GM18868 (cell line): ENCODE measurements around the gene BRD9.
"Not testable (repeated sequence)": the region's sequence is repeated elsewhere in the genome, so short reads cannot be mapped to it uniquely, and the experiment has no call there.

Source experiments
- ATAC-seq: cut with Tn5 transposase; IDR thresholded peaks from one replicate; pipeline ENCODE4 v1.9.1; 2021; ENCODE audit warnings: mild to moderate bottlenecking, moderate library complexity; ENCODE audit not compliant: unreplicated experiment

Gene BRD9

DNA sequence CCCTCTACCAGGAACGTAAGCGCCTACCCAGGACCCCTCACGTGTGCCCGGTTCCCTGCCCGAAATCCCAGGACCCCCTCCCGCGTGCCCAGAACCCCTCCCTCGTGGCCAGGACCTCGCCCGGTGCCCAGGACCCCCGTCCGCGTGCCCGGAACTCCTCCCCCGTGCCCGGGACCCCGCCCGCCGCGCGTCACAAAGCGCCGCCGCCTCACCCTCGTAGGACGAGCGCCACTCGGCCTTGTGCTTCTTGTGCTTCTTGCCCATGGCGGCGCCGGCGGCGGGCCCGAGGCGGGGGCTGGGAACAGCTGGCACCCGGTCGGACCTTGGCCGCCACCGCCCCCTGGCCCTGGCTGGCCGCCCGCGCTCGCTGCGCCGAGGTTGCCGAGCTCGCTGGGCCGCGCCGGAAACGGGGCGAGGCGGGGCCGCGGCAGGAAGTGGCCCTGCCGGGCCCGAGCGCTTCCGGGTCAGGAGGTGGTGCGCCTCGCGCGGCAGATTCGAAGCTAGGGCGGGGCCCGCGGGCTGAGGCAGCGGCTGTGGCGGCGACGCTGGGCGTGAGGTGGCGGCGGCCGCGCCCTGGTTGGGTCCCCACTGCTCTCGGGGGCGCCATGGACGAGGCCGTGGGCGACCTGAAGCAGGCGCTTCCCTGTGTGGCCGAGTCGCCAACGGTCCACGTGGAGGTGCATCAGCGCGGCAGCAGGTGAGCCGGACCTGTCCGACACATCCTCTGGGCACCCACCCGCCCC, at the start of gene BRD9, which contains the start of gene TRIP13:
Gene BRD9, minus strand, starts transcription at position 408 of the 743 bp plus-strand sequence. Its CDS starts 144 bp downstream, at position 264.
Gene TRIP13, plus strand, starts transcription at position 491 of the 743 bp plus-strand sequence. Its CDS starts 115 bp downstream, at position 606.
- peak; percentile 95 for ATAC-seq

DNA sequence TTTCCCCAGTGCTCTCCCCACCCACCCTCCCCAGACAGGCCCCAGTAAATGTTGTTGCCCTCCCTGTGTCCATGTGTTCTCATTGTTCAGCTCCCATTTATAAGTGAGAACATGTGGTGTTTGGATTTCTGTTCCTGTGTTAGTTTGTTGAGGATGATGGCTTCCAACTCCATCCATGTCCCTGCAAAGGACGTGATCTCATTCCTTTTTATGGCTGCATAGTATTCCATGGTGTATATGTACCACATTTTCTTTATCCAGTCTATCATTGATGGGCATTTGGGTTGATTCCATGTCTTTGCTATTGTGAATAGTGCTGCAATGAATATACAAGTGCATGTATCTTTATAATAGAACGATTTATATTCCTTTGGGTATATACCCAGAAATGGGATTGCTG, 48.1 kb upstream of the BRD9 start:
- ATAC-seq = not testable (repeated sequence)

DNA sequence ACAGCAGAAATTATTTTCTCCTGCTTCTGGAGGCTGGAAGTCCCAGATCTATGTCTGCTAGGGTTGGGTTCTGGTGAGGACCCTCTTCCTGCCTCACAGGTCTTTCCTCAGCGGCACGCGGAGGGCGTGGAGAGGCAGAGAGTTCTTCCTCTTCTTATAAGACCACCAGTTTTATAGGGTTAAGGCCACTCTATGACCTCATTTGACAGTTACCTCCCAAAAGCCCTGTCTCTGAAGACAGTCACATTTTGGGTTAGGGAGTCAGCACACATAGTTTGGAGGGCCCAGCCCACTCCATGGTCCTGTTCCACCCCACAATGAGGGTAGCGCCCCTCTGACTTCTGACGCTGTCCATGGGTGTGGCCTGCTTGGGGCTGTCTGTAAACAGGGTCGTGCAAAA, 46.8 kb upstream of the BRD9 start:
- no peak for ATAC-seq

DNA sequence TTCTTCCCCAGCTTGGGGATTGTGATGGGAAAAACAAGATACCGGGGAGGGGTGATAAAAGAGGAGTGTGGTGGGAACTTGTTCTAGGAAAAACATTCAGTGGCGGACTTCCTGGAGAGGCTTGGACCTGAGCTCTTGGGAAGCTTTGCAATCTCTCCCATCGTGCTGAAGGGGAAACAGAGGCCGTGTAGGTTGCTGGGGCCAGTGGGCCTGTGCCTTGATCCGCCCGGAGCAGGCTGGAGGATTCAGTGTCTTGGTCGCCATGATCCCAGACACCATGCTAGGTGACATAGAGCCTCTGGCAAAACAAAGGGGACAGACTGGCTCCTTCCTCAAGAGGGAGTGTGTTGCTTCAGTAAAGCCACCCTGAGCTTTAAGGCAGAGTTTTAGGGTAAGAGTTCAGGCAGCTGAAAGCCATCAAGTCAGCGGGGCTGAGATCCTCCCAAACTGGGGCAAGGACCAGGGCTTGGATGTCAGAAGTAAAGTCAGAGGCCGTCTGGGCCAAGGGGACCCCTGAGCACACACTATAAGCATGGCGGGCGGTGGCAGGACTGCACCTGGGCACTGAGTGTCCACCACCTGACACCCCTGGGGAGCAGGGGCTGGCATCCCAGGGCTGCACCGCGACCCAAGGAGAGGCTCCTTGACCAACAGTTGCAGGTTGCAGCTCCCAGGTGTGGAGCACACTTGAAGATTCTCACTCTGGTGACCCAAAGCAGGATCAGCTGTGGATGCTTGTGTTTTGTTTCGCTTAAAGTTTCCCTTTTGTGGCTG, 44.7 kb upstream of the BRD9 start:
- no peak for ATAC-seq

DNA sequence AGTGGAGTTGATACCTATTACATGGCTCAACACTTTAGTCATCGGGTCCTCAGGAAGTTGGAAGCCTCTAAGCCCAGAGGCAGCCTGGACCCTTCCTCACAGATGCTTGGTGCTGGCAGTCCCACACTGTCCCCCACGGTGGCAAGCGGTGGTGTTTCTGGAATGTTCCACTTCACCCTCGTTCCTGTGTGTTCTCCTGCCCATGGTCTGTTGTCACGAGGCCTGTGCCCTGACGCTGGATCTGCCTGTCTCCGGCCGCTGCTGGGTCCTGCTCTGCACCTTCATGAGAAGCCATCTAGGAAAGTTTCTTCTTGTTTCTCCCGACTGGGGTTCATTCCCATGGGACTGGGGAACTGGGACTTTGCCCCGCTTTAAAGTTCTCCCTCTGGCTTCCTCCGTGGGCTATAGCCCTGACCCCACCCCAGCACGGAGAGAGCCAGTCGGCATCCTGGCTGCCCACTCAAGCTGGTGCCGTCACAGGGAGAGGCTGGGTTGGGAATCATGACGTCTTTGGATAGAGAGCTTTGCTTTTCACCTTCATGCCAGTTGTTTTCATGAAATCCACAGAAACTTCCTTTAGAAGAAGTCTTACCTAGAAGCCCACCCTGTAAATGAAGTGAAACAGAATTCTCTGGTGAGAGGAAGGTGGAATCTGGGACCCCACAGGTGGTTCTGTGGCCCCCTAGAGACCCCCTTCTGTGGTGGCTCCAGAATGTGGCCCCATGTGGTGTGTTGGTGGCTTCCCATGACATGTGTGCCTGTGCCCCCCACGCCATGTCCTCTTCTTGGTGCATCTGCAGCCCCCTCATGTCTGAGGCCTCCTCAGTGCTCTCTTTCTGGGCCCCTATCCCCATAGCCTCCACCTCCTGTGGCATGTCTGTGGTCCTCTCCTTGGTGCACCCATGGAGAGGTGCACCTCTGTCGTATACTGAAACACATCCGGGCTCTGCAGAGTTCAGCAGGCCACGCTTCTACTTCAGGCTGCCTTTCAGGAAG, 43.8 kb upstream of the BRD9 start:
- ATAC-seq = no peak

DNA sequence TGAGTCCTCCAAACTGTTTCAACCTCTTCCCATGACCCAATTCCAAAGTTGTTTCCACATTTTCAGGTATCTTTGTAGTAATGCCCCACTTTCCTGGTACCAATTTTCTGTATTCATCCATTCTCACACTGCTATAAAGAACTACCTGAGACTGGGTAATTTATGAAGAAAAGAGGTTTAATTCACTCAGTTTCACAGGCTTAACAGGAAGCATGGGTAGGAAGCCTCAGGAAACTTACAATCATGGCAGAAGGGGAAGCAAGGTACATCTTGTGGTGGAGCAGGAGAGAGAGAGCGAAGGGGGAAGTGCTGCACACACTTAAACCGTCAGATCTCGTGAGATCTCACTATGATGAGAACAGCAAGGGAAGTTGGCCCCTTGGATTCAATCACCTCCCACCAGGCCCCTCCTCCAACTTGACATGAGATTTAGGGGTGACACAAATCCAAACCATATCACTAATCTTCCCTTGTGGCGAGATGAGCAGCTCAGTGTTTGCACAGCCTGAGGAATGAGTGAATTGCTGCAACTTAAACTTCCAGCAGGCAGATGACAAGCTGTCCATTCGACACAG, 43.0 kb upstream of the BRD9 start:
- ATAC-seq = no peak

DNA sequence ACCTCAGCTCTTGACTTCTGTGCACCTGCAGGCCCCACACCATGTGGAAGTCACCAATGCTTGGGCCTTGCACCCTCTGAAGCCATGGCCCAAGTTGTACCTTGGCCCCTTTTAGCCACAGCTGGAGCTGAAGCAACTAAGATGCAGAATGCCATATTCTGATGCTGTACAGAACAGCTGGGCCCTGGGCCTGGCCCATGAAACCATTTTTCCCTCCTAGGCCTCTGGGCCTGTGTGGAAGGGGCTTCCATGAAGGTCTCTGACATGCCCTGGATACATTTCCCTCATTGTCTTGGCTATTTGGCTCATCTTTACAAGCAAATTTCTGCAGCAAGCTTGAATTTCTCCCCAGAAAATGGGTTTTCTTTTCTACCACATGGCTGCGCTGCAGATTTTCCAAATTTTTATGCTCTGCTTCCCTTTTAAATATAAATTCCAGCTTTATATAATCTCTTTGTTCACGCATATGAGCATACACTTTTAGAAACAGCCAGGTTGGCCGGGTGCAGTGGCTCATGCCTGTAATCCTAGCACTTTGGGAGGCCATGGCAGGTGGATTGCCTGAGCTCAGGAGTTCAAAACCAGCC, 41.9 kb upstream of the BRD9 start:
- ATAC-seq = not testable (repeated sequence)

DNA sequence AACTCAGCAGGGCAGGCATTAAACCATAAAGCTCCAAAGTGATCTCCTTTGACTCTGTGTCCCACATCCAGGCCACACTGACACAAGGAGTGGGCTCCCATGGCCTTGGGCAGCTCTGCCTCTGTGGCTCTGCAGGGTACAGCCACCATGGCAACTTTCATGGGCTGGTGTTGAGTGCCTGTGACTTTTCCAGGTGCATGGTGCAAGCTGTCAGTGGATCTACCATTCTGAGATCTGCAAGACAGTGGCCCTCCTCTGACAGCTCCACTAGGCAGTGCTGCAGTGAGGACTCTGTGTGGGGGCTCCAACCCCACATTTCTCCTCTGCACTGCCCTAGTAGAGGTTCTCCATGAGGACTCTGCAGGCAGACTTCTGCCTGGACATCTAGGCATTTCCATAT, 41.4 kb upstream of the BRD9 start:
- ATAC-seq = not testable (repeated sequence)

DNA sequence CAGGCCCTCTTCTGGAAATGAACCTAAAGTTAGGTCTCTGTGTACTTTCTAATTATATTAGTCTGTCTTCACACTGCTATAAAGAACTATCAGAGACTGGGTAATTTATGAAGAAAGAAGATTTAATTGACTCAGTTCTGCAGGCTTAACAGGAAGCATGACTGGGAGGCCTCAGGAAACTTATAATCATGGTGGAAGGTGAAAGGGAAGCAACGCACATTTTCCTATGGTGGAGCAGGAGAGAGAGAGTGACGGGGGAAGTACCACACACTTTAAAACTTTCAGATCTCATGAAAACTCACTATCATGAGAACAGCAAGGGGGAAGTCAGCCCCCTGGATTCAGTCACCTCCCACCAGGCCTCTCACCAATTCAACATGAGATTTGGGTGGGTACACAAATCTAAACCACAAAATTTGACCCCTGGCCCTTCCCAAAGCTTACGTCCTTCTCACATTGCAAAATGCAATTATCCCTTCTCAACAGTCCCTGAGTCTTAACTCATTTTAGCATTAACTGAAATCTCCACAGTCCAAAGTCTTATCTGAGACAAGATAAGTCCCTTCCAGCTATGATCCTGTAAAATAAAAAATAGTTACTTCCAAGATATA, 40.8 kb upstream of the BRD9 start:
- no peak for ATAC-seq

DNA sequence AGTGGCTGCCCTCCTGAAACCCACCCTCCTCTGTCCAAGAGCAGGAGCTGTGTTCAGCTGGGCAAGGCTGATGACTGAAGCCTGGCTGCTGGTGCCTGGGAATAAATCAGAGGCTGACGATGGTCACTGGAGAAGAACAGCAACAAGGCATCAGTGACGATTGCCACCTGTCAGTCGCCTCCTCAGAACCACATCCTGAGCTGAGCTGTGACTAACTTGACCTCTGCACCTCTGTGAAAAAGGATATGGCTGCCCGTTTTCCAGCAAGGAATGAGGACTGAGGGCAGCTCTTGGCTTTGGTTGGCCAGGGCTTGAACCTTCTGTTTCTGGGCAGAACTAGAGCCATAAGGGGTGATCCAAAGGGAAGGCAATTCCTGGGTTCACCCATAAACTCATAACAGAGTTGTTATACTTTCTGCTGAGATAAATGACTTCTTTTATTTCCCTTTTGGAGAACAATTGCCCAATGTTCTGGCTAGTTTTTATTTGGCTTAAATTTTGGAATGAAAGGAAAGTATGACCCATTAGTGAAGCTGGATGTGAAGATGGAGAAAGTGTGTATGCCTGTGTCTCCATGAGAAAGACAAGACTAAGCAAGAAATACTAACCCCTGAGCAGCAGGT, 40.1 kb upstream of the BRD9 start:
- ATAC-seq = no peak

DNA sequence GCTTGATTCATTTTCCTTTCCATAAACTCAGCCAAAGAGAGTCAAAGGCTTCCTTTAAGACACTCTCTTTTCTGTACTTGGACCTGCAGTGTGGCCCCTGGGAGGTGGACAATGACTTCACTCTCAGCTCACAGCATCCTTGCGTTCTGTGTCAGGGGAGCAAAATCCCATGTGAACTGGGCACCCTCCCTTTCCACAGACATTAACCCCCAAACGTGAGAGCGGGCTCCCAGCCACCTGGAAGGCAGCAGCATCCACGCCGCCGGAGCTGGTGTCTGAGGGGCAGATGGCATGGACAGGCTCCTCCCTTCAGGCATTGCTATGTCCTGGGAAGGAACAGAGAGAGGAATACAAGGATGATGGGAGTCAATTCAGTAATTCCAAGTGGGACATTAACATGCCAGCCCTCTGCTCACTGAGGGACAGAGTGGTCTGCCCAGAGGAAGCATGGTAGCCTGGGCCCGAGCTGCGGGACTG, 39.6 kb upstream of the BRD9 start:
- ATAC-seq = no peak

DNA sequence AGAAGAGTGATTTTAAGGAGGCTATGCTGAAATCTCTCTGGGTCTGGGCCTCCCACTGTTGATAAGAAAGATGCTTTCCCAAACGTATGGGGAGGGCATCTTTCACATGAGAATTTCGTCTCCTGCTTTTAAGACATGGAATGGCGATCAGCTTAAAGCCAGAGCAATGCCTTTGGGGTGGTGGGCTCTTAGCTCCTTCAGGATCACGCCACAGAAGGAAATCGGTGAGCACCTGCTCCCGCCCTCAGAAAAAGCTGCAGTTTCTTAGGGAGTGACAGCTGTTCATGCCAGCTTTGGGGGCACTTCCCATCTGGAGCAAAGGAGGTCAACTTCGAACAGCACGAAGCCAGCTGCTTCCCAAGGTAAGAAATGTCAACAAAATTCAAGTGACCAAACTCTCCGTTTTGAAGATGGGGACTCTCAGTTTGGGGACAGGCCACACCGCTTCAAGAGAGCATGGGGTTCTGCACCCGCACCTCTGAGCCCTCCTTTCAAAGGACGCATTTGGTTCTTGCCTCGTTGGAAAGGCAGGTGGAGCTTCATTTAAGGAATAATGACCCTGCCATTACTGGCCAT, 39.1 kb upstream of the BRD9 start:
- ATAC-seq = no peak

DNA sequence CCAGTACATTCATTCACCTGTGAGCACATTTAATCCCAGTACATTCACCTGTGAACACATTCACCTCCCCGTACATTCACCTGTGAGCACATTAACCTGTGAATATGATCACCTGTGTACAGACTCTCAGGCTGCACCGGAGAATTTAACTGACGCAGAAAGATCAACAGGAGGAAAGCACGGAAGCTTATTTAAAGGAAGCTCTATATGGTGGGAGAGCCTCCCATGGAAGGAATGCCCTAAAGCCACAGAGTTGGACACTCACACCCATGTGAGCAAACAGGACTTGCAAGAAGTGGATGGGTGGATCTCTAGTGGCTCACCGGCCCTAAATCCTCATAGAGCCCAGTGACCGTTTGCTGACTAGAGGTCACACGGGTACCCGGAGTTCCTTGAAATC, 38.3 kb upstream of the BRD9 start:
- ATAC-seq = no peak

DNA sequence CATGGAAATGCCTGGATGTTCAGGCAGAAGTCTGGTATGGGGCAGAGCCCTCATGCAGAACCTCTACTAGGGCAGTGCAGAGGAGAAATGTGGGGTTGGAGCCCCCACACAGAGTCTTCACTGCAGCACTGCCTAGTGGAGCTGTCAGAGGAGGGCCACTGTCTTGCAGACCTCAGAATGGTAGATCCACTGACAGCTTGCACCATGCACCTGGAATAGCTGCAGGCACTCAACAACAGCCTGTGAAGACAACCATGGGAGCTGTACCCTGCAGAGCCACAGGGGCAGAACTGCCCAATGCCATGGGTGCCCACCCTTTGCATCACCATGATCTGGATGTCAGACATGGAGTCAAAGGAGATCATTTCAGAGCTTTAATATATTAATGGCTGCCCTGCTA, 37.0 kb upstream of the BRD9 start:
- no peak for ATAC-seq

DNA sequence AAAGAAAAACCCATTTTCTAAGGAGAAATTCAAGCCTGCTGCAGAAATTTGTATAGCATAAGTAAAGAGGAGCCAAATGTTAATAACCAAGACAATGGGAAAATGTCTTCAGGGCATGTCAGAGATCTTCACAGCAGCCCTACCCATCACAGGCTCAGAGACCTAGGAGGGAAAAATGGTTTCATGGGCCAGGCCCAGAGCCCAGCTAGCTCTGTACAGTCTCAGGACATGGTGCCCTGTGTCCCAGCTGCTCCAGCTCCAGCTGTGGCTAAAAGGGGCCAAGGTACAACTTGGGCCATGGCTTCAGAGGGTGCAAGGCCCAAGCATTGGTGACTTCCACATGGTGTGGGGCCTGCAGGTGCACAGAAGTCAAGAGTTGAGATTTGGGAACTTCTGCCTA, 36.6 kb upstream of the BRD9 start:
- ATAC-seq = not testable (repeated sequence)

DNA sequence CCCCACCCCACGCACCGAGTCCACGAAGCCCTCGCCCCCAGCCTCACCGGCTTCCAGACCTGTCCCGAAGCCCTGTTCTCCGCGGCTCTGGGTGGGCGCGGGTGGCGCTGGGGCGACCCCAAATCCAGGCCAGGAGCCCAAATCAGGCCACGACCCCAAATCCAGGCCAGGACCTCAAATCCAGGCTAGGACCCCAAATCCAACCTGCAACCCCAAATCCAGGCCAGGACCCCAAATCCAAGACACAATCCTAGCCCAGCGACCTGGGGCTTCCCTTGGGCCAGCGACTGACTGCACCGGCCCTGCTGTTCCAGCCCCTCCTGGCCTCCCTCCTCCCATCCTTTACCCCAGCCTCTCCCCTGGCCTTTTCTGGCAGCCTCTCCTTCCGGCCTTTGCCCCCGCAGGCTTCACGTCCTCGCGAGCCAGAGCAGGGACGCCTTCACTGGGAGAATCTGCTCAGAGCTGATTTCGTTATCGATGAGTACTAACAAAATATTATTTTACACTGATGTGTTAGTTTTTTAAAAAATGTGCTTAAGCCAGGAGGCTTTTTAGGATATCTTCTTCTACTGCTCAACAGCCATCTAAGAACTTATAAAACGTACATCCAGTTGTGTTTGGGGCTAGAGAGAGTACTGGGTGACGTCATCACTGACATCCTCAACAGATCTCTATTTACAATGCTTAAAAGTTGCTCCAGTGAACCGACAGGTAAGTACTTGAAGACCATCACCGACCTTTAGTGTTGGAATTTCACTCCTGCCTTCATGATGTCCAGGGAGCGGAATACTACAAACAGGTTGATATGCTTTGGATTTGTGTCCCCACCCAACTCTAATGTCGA, 34.8 kb upstream of the BRD9 start:
- no peak for ATAC-seq

DNA sequence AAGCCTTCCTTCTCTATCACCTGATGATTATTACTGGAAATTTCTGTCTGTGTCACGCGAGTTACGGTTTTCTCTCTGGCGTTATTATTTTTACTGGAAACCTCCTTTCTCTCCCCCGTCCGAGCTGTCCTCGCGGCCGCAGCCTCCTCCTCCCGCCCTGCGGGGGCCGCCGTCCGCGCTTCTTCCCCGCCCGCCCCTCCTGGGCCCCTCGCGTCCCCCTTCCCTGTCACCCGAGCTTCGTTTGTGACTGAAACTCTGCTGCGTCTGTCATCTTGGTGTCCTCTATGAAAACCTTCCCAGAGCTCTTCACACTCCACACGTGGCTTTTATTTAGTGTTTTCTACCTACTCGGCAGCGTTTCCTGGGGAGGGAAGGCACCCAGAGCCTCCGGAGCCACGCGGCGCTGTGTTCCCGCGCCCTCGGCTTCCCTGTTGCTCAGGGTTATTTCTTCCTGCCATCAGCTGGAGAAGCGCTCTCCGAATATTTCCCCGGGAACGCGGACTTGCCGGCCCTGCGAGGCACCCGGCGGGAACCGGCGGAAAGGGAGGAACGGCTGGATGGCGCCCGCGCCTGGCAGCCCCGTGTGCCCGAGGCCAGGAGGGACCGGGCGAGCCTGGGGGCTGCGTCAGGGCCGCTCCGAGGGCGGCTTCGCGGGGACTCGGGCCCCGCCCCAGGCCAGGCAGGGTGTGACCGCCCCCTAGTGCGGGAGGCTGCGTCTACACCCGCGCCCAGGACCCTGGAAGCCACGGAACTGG, 34.0 kb upstream of the BRD9 start:
- no peak for ATAC-seq
